Measurements from ENCODE around the gene ZNF143.
A peak's percentile ranks its signal among the peaks of the same experiment; 100 is the strongest.
"Not testable (repeated sequence)": the region's sequence is repeated elsewhere in the genome, so short reads cannot be mapped to it uniquely, and the experiment has no call there.

Gene ZNF143

DNA sequence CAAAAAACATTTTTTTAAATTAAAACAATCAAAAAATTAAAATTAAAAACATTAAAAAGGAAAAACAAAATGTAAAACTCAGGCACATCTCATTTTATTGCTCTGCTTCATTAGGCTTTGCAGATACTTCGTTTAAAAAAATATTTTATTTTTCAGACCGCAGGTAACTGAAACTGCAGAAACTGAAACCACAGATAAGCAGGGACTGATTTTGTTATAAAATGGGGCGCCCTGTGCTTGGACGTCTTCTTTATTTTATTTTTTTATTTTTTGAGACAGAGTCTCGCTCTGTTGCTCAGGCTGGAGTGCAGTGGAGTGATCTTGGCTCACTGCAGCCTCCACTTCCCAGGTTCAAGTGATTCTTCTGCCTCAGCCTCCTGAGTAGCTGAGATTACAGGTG lies 88.4 kb downstream of the ZNF143 start:
- not testable (repeated sequence) for DNase-seq (ENCODE audit: low read depth in 2 of 2)

DNA sequence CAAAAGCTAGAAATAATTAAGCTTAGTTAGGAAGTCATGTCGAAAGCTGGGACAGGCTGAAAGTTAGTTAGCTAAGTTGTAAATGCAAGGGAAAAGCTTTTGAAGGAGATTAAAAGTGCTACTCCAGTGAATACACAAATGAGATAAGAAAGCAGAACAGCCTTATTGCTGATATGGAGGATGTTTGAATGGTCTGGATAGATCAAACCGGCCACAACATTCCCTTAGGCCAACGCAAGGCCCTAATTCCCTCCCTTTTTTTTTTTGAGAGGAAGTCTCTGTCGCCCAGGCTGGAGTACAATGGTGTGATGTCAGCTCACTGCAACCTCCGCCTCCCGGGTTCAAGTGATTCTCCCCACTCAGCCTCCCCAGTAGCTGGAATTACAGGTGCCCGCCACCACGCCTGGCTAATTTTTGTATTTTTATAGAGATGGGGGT lies 89.4 kb downstream of the ZNF143 start:
- DNase-seq (ENCODE audit: low read depth in 2 of 2), result no peak

DNA sequence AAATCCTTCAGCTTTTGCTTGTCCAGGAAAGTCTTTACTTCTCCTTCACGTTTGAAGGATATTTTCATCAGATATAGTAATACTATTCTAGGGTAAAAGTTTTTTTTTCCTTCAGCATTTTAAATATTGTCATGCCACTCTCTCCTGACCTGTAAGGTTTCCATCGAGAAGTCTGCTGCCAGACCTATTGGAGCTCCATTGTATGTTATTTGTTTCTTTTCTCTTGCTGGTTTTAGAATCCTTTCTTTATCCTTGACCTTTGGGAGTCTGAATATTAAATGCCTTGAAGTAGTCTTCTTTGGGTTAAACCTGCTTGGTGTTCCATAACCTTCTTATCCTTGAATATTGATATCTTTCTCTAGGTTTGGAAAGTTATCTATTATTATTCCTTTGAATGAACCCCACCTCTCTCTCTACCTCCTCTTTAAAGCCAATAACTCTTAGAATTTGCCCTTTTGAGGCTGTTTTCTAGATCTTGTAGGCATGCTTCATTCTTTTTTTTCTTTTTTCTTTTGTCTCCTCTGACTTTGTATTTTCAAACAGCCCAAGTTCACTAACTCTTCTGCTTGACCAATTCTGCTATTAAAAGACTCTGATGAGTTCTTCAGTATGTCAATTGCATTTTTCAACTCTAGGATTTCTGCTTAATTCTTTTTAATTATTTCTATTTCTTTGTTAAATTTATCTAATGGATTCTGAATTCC lies 100.6 kb downstream of the ZNF143 start:
- DNase-seq (ENCODE audit: low read depth in 2 of 2), result no peak

DNA sequence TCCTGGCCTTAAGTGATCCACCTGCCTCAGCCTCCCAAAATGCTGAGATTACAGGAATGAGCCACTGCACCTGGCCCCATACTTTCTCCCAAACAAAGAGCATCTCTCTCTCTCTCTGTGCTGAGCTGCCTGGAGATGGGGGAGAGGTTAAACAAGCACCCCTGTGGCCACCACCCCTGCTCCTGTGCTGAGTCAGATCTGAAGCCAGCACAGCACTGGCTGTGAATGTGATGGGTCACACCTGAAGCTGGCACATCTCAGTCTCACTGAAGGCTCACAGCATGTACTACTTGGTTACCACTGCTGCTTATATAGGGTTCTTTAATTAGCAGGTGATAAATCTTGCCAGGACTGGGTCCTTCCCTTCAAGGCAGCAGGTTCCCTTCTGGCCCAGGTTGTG lies 101.9 kb downstream of the ZNF143 start:
- no peak for DNase-seq (ENCODE audit: low read depth in 2 of 2)

DNA sequence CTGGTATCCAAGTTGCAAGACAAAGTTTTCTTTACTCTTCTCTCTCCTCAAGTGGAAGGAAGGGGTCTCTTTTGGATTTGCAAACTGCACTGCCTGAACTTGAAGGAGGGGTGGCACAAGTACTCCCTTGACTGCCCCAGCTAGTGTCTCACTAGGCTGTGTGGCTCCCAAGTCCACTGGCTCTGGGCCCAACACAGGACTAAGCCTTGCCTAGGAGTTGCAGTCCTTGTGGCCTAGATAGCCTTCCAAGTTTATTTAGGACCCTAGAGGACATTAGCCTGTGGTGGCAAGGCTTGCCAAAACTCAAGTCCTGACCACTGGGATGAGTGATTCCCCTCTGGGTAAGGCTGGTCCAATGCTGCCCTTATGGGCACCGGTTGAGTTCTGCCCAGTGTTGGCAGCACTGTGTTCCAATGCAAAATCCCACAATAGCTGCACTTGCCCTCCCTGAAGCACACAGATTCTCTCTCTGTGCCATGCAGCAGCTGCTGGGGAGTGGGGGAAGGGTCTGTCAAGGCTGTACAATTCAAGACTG lies 102.5 kb downstream of the ZNF143 start:
- no peak for DNase-seq (ENCODE audit: low read depth in 2 of 2)

DNA sequence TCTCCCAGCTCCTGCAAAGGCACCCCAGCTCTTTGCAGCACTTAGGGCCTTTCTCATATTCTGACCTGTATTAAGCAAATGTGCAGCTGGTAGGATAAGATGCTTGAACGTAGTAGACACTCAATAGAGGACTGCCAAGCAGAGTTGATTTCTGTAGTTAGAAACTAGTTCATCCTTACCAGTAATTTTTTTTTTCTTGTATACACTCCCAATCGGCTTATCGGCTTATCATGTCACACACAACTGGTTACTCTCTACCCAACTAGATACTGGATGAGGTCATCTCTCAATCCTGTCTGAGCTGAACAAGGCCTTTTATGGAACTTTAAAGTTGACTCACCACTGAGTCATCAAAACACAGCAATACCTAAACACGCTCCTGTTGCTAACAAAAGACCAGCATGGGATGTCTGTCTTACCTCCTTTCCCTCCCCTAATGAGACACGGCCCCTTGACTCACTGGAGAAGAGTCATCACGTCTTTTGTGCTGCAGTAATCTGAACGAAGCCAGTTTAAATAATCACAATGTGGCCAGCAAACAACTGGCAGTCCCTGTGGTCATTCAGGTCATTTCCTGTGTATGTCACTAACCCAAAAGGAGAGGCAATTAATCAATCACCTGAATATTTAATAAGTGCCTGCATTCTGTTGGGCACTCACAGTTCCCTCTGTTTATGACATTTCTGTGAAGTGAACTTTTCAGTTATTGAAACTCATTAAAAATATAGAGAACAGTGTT lies 105.2 kb downstream of the ZNF143 start:
- DNase-seq (ENCODE audit: low read depth in 2 of 2), result peak; percentile 48 to 51

DNA sequence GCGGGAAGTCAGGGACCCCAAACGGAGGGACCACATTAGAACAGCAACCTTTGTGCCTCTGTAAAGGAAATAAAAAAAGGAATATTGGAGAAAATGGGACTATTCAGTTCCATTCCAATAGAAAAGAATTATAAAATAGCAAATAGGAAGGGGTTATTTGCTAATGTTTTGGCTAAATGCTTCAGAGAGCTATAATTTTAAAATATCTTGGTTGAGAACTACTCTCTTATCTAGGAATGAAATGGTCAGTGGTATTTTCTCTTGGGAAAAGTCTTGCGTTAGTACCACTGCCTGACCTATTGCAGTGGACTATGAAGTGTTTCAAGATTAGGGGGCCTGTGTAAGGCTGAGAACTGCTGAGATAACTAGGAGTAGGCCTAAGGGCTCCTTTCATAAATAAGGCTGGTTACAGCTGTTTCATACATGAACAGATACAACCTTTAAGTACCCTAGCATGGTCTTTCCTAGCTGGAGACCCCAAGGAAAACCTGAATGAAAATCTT lies 105.8 kb downstream of the ZNF143 start:
- no peak for DNase-seq (ENCODE audit: low read depth in 2 of 2)

DNA sequence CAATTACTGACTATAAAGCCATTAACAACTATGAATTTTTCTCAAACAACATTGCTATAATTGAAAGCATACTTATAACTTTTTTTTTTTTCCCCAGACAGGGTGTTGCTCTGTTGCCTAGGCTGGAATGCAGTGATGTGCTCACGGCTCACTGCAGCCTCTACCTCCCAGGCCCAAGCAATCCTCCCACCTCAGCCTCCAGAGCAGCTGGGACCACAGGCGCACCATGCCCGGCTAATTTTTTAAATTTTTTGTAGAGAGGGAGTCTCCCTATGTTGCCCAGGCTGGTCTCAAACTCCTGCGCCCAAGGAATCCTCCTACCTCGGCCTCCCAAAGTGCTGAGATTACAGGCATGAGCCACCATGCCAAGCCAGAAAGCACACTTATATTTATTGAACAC lies 106.6 kb downstream of the ZNF143 start:
- no peak for DNase-seq (ENCODE audit: low read depth in 2 of 2)

DNA sequence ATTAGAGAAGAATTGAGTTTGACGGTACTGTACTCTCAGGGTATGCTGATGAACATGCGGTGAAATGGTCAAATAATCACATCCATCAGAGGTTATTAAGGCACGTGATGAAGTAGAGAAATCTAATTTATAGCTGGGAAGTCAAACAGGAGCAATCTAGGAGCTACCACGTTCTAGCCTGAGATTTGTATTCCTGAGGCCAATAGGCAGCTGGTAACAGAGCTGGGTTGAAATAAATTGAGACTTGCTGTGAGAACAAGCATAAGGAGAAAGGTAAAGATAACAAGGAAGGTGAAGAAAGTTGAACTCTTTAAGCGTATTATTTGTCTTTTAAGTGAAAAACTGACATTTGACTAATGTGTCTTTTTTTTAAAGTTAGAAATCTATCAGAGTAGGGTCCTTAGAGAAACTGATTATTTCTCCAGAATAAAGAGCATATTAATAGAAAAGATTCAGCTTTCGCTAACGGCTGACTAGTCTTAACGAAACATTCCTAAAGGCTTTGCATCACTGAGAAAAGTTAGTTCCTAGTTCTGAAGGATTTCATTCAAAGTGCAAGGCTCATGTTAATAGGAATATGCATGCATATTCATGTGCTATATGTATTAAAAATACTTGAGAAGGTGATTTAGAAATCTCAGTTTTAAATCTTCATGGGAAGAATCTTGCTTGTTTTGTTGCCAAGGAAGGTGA lies 107.5 kb downstream of the ZNF143 start:
- DNase-seq (ENCODE audit: low read depth in 2 of 2), result no peak

DNA sequence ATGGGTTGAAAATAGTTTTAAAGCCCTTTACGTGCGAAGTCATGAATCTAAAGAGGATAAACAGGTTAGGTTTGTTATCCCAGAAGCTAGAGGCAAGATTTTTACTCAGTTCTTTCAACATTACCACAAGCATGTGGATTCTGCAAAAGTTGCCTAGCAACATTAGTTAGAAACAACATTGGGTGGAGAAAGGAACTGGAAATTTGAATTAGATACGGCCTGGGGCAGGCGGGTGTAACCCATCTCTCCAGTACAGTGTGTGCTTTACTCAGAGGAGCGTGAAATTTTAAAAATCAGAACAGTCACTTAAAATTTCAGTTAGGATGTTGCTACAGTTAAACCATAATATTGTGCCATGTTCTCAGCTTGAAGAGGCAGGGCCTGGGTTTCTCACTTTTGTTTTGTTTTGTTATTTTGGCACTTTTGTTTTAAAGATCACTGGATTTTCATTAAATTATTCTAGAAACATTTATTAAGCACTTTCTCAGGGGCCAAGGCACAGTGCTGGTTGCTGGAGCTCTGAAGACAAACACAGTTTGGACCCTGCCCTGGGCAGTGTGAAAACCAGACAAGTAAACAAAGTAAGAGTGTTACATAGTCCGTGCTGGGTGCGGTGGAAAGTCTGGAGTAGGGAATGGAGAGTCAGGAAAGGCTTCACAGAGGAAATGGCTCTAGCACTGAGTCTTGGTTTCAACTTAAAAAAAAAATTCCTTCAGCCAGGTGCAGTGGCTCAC lies 108.2 kb downstream of the ZNF143 start:
- DNase-seq (ENCODE audit: low read depth in 2 of 2), result no peak

DNA sequence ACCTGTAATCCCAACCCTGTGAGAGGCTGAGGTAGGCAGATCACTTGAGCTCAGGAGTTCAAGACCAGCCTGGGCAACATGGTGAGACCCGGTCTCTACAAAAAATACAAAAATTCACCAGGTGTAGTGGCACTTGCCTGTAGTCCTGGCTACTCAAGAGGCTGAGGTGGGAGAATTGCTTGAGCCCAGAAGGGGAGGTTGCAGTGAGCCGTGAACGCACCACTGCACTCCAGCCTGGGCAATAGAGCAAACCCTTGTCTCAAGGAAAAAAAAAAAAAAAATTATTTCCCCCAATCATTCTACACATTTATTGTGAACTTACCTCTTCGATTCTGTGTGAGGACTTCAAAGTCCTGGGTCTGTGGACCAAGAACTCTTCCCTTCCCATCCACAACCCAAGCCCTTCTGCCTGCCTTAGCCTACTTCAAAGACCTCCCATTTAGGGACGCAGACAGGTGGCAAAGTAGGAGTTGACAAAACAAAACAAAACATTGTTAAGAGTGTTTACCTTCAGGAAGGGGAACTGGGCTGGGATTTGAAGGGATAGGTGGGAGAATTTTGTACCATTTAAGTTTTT lies 108.9 kb downstream of the ZNF143 start:
- DNase-seq (ENCODE audit: low read depth in 2 of 2), result no peak

DNA sequence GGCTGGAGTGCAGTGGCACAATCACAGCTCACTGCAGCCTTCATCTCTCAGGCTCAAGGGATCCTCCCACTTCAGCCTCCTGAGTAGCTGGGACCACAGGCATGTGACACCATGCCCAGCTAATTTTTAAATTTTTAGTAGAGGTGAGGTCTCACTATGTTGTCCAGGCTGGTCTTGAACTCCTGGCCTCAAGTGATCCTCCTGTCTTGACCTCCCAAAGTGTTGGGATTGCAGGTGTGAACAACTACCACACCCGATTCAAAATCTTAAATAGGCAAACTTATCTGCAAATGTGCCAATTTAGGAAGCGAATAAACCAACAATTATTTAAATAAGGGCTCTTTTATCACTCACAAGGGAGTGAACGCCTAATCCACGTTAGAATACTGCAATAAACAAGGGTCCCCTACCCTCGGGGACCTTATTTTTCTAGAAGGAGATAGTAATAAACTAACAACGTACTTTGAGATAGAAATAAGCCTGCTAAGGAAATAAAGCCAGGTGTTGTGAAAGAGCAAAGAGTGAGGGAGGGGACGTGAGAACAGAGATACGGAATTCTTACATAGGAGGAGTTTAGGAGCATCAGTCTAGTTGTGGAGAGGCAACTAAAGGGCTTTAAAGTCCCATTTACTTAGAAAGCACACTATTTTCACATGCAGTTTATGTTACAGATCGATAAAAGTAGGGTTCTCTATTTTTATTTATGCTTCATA lies 109.7 kb downstream of the ZNF143 start:
- no peak for DNase-seq (ENCODE audit: low read depth in 2 of 2)

DNA sequence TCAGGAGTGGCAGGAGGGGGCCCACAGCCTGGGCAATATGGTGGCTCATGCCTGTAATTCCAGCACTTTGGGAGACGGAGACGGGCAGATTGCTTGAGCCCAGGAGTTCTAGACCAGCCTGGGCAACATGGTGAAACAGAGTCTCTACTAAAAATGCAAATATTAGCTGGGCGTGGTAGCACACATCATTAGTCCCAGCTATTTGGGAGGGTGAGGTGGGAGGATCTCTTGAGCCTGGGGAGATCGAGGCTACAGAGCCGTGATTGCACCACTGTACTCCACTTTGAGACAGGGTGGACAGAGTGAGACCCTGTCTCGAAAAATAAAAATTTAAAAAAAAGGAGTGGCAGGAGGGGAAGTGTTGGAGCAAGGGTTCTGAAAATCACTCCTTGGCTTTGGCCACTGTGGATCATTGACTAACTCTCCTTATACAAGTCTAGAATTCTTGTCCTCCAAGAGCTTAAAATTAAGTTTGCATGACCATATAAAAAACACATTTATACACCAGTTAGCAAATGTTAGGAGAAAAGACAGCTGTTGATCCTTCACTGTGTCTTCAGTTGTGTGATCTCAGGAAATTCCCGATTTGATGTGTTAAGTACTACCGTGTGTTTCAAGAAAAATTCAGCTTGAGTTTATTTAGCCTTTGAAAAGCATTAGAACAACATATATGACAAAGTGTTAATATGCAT lies 110.4 kb downstream of the ZNF143 start:
- no peak for DNase-seq (ENCODE audit: low read depth in 2 of 2)

DNA sequence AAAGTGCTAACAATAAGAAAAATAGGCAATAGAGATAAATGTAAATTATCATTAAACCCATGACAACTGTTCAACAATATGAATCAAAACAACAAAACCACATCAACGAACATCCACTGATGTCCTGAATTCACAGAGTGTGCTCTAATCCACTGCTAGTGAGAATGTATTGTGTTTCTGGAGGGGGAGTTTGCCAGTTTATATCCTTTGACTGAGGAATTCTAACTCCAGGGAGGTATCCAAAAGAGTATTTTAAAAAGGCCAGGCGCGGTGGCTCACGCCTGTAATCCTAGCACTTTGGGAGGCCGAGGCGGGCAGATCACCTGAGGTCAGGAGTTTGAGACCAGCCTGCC lies 110.9 kb downstream of the ZNF143 start:
- no peak for DNase-seq (ENCODE audit: low read depth in 2 of 2)

DNA sequence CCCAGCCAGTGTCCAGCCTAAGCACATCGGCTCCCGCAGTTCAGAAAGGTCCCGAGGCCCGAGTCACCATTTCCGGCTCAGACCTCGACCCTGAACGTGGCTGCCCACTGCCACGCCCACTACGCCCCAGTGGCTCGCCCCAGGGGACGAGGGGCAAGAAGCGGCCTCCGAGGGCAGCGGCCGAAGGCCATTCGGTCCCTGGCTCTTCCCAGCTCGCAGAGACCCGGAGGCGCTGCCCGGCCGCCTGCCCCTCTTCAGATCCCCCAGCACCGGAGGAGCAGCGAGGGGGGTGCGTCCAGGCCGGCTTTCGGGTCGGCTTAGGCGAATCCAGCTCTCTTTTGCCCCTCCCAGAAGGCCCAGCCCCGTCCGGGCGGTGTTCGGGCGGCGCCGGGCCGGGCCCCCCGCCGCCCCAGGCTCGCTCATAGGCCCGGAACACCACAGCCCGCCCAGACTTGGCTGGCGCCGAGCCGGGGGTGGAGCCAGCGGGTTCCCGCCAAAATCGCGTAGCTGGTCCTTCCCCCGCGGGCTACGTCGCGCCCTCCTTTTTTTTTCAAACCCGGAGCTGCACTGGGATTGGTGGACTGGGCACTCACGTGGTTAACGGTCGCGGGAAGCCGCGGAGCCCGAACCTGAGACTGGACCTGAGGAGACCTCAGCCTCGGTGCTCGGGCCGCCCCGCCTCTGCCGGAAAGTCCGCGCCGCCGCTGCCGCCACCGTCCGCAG lies 112.4 kb downstream of the ZNF143 start, which contains the start of gene WEE1:
Gene WEE1 (plus strand): TSS at position 619 of the 723 bp plus-strand sequence. CDS start 264 bp downstream, outside the sequence.
- DNase-seq (ENCODE audit: low read depth in 2 of 2), result peak; percentile 97

DNA sequence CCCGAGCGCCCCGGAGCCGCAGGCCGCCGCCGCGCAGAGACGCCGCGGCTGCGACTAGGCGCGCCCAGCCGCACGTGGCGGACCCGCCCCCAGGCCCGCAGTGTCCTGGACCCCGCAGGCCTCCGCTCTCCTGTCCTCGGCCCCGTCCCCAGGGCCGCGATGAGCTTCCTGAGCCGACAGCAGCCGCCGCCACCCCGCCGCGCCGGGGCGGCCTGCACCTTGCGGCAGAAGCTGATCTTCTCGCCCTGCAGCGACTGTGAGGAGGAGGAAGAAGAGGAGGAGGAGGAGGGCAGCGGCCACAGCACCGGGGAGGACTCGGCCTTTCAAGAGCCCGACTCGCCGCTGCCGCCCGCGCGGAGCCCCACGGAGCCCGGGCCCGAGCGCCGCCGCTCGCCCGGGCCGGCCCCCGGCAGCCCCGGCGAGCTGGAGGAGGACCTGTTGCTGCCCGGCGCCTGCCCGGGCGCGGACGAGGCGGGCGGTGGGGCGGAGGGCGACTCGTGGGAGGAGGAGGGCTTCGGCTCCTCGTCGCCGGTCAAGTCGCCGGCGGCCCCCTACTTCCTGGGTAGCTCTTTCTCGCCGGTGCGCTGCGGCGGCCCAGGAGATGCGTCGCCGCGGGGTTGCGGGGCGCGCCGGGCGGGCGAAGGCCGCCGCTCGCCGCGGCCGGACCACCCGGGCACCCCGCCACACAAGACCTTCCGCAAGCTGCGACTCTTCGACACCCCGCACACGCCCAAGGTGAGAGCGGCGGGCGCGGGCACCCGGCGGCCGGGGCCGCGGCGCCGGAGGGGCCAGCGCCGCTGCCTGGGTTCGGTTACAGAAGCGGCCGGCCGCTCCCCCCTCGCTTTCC lies 113.2 kb downstream of the ZNF143 start:
- DNase-seq (ENCODE audit: low read depth in 2 of 2), result no peak

DNA sequence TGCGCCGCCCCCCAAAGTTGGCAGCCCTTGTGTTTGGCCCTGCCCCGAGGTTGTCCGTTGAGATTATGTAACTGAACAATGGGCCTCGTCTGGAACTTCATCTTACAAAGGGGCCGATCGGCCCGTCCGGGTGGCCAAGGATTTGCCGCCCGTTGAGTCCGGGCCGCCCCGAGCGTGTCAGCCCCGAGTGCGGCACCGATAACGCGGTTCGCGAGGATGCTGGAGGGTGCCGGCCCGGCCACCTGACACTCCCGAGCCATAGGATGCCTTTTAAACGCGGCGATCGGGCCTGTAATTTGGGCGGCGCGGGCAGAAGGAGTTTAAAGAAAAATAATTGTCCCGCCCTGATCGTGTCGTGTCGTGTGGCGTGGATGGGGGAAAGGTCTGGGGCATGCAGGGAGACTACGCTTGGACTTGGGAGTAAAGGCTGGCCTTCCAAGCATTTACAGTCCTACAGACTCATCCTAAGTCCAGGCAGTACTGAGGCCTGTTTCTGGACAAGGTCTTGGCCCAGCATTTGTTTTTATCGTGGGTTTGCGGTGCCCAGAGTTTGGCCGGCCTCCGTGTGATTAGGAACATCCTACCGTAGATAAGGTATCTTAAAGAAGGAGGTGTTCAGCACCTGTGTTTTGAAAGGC lies 113.9 kb downstream of the ZNF143 start:
- DNase-seq (ENCODE audit: low read depth in 2 of 2), result no peak
